HG02870 (cell line): Measurements from ENCODE around the gene GAREM2.

Experiments used
- ATAC-seq: cut with Tn5 transposase; IDR thresholded peaks from one replicate; pipeline ENCODE4 v1.9.1; 2021; ENCODE audit warnings: mild to moderate bottlenecking, moderate library complexity; ENCODE audit not compliant: unreplicated experiment

The GAREM2 gene

DNA sequence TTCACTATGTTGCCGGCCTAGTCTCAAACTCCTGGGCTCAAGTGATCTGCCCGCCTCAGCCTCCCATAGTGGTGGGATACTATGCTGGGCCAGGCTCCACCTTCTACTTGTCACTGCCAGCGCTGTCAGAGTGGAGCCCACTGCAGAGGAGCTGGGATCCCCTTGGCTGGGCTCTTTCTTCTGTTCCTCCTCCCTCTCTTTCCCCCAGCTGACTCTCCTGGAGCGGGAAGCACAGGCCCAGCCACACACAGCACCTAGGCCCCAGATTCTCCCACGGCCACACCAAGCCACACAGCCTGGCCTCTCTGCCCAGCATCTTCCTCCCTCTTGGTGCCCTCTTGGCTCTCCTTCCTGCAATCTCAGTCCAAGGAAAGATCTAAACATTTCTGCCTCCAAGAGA is 3.7 kb upstream of the GAREM2 start:
- ATAC-seq = no peak

DNA sequence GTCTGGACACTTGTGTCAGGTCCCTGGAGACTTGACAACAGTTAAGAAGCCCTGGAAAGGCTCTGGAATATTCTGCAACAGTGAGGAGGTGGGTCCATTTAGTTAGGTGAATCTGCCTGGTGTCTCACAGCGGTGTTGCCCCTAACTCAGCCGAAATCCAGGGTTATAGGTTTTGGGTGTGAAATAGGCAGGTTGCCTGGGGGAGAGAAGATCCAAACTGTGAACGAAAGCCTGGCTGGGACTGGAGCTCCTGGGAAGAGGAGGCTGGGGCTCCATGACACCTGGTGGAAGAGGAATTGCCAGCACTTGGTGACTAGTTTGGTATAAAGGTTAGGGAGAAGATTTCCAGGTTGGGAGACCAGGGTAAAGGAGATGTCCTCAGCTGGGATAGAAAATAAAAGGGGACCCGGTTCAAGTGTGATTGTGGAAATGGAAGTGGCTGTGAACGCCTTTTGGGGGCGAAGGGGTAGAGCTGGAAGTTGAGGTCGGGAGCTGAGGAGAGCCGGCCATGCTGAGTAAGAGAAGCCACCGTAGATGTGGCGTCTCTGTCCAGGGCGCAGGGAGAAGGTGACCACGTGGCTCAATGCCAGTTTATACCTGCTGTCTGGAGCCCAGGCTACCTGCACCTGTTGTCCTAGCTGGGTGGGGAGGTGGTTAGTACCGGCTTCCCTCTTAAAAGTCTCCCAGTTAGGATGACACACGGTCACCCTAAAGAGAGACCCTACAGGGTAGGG is 3.0 kb upstream of the GAREM2 start:
- no peak for ATAC-seq

DNA sequence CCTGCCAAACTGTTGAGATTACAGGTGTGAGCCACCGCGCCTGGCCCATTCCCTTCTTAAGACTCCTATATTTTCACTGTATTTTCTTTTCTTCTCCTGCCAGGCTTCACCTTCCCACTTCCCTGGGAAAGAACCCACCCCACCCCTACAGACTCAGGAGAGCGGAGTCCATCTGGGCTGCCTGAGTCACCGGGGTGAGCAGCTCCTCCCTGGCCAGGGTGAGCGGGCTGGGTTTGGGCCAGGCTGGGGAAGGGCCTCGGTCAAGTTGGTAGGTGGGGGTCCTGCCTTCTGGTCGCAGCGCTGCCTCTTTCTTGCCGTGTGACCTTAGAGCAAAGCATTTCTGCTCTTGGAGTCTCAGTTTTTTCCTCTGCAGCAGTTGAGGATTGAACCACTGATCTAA is 2.1 kb upstream of the GAREM2 start:
- no peak for ATAC-seq

DNA sequence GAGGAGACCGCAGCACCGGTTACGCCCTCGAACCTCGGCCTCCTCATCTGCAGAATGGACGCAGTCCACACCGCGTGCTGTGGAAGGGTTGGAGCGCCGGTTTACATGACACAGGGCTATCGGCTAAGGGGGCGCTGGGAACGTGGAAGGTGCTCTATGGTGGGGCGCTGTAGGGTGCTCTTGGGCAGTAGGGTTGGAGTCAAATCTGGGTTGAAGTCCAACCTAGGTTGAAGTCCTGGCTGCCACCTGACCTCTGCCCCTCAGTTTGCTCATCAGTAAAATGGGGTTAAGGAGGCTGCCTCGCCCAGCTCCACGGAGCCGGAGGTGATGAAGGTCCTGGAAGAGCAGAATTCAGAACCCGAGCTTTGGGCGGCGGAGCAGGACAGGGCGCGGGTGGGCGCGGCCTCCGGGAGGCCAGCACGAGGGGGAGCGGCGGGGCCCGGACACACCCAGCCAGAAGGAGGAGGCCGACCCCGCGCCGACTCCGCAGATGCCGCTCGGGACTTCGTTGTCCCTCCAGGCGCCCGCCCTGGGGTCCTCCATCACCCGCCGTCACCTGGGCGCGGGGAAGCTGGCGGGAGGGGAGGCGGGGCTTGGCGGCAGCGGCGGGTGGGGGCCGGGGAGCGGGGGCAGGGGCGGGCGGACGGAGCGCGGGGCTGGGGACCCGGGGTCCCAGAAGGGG is 558 bp upstream of the GAREM2 start:
- ATAC-seq = no peak

DNA sequence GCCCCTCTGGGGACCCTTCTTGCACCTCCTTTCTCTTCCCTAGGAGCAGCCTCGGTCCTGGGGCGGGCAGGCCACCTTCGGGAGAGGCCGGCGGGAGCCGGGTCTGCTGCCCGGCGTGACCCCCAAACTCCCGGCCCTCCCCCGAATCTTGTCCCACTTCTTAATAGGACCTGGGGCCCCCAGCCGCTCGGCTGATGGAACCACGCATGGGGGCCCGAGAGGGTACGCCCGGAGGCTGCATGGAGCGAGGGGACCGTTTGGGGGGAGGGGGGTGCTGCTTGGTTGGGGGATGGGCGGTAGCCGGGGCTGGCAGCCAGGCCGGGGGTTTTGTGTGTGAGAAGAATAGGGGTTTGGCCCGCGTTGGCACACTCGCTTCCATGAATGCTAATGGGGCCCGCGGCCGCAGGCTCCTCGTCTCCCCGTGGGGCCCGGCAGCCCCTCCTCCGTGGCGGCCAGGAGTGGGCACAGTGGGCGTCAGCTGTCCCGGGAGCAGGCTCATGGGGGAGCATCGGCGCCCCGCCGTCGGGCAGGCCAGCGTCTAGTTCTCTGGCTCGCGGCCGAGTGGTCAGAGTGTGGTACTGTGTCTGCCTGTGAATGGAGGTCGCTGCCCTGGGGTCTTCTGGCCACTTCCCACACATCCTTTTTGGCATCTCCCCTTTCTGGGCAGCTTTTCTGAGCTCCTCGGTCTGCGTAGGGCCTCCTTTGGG is 1.0 kb downstream of the GAREM2 start:
- no peak for ATAC-seq

DNA sequence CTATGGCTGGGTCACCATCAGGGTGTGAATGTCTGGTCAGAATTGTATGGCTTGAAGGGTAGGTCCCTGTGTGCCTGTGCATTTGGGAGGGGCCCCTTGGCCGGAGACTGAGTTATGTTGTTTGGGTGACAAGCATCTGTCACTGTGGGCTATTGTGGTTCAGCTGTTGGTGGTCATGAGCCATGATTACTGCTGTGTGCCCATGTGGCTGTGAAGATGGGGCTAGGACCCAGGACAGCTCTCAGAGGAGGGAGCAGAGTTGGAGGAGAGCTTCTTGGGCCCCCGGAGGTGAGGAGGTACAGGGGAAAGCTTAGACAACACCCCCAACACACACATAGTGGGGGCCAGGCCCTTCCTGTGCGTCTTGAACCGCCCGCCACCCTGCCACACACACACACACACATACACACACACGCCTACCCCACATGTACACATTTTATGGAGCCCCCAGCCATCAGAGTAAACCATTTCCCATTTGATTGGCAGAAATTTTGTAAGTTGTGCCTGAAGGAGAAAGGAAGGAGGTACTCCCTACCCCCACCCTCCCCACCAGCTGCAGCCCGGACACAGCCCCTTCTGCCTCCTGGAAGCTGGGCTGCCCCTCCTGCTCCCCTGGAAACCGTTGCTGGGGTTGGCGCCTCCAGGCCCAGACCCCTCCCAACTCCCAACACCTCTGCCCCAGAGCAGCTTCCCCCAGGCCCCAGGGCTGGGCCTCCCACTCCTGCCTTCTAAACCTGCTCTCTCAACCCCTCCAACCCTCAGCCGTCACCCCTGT is 2.0 kb downstream of the GAREM2 start:
- ATAC-seq = no peak

DNA sequence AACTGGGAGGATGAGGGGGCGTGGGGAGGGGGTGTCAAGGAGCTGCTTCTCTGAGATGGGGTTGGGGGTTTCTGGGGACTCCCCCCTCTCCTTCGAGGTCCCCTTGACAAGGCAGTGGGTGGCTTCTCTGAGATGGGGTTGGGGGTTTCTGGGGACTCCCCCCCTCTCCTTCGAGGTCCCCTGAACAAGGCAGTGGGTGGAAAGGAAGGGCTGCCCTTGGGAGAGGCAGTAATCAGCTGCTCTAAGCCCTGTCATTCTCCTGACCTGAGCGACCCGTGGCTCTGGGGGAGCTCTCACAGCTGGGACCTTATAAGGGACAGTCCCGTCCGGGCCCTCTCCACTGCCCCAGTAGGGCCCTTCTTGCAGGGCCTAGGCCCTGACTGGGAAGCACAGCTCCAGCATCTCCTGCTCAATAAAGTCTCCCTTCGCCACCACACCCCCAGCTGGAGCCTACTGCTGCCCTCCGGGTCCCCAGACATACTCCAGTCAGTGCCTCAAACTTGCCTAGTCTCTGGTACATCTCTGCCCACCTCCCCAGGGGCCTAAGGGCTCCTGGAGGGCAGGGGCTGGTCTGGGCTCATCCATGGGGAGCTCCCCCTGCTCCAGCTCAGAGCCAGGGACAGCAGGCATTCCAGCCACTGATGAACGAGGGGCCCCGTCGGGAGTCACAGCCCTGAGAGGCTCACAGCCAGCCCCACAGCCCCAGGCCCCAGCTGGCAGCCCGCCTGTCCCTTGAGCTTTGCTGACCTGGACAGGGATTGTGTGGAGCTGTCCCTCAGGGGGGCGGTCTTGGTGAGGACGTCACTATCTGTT is 2.8 kb downstream of the GAREM2 start:
- ATAC-seq = no peak

DNA sequence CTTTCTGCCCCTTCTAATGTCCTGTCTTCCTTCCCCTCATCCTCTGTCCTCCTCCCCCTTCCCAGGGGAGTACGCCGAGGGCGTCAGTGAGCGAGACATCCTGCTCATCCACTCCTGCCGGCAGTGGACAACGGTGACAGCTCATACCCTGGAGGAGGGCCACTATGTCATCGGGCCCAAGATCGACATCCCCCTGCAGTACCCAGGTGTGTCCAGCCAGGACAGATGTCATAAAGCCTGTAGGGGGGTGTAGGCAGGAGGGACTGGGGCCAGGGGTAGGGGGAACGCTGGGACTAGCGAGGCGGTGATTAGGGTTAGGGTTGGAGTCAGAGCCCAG is 3.4 kb downstream of the GAREM2 start:
- no peak for ATAC-seq

DNA sequence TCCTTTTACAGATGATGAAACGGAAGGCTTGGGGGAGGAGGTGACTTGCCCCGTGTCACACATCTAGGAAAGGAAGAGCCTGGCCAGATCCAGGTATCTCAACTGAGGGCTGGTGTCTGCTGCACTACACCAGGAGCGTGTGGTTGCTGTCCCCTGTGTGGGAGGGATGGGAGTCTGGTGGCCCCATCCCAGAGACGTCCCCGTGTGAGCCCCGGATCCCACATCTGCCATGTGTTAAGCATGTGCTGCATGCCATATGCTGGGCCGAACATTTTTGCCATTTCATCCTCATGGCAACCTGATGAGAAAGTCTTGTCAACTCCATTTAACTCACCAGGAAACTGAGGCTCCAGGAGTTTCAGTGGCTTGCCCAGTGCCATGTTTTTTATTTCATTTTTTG is 4.2 kb downstream of the GAREM2 start:
- ATAC-seq = no peak

DNA sequence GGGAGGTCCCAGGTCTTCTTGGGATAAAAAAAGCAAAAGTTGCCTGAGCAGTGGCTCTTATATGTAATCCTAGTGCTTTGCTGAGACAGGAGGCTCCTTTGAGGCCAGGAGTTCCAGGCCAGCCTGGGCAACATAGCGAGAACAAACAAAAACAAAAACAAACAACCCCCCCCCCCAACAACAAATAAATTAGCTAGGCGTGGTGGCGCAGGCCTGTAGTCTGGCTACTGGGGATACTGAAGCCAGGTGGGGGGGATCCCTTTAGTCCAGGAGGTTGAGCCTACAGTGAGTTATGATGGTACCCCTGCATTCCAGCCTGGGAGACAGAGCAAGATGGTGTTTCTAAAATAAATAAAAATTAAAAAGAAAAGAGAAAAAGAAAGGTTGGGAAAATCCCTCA is 5.4 kb downstream of the GAREM2 start:
- no peak for ATAC-seq

DNA sequence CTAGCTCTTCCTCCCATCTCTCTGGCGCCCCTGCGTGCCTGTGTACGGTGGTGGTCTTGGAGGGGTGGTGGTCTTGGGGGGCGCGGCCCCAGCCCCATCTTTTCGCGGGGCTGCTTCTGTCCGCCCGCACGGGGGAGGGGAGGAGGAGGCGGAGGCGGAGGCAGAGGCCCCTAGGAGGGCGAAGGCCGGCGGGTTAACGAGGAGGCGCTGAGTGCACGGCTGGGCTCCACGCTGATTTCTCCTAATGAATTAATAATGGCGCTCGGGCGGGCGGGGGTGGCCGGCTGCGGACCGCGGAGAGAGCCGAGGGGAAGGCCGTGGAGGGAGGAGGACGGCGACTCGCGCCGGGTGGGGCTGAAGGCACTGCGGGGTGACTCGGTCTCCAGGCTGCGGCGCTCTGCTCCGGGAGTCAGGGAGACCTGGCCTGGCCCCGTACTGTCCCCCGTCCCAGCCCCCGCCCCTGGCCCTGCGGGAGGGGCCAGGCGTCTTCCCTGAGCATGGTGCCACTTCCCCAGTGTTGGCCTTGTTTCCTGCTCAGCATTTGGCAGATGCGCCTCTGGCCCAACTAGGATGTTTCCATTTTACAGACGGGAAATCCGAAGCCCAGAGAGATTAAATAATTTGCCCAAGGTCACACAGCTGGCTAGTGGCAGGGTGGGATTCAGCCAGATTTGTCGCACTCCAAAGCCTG is 6.0 kb downstream of the GAREM2 start:
- ATAC-seq = no peak

DNA sequence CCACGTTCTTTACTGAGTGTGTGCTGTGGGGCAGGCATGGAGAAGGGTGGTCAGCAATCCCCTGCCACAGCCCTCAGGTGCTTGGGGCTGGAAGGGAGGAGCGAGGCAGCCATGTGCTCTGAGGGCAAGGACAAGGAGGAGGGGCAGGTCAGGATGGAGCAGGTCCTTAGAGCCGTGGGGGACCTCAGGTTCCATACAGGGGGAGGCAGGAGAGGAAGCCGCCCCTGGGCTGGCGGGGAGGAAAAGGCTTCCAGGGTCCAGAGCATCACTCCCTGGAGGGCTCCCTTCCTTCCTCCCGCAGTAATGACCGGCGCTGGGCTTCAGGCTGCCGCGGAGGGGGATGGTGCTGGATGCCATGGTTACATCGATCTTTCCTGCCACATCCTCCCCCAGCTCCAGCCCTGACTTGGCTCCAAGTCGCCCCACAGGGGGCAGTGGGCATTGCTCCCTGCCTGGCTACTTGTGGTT is 6.6 kb downstream of the GAREM2 start:
- ATAC-seq = no peak

DNA sequence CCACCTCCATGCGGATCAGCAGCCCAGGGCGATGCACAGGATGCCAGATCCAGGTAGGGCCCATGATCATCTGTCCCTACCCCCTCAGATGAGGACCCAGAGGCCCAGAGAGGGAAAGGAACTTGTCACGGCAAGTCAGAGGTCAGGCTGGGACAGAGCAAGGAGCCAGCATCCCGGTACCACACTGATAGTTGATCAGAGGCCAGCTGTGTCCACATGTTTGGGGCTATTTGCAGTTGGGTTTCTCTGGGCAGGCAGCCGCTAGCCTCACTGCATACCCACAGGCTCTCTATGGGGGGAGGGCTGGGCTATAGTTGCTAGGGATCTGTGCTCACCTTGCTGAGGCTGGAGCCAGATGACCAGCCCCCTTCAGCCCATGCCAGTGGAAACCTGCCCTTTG is 9.6 kb downstream of the GAREM2 start:
- ATAC-seq = no peak

DNA sequence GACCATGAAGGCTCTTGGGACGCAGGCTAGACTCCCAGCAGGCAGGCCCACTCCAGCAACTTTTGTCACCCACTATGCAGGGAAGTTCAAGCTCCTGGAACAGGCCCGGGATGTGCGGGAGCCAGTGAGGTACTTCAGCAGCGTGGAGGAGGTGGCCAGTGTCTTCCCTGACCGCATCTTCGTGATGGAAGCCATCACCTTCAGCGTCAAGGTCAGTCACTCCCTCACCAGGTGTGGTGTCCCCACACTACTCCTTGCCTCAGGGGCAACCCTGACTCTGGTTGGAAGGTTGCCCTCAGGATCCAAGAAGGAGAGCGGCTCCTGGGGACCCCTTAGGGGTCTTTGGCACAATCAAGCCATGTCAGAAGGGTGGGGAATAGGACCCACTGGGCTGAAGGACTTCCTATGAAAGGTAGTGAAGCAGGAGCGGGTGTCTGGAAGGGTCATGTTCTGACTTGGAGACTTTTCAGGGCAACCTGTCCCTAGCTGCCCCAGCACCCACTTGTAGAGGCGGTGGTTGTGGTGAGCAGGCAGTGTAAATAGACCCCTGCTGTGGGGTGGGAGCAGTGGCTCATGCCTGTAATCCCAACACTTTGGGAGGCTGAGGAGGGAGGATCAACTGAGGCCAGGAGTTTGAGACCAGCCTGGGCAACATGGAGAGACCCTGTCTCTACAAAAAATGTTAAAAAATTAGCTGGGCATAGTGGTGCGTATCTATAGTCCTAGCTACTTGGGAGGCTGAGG is 10.2 kb downstream of the GAREM2 start:
- ATAC-seq = no peak

DNA sequence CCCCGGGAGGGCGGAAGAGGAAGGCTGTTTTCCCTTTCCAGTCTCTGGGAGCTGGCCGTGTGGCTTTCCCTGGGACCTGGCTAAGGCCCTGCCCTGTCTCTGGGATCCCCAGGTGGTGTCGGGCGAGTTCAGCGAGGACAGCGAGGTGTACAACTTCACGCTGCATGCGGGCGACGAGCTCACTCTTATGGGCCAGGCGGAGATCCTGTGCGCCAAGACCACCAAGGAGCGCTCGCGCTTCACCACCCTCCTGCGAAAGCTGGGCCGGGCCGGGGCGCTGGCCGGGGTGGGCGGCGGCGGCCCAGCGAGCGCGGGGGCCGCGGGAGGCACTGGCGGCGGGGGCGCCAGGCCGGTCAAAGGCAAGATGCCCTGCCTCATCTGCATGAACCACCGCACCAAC is 11.2 kb downstream of the GAREM2 start:
- no peak for ATAC-seq

DNA sequence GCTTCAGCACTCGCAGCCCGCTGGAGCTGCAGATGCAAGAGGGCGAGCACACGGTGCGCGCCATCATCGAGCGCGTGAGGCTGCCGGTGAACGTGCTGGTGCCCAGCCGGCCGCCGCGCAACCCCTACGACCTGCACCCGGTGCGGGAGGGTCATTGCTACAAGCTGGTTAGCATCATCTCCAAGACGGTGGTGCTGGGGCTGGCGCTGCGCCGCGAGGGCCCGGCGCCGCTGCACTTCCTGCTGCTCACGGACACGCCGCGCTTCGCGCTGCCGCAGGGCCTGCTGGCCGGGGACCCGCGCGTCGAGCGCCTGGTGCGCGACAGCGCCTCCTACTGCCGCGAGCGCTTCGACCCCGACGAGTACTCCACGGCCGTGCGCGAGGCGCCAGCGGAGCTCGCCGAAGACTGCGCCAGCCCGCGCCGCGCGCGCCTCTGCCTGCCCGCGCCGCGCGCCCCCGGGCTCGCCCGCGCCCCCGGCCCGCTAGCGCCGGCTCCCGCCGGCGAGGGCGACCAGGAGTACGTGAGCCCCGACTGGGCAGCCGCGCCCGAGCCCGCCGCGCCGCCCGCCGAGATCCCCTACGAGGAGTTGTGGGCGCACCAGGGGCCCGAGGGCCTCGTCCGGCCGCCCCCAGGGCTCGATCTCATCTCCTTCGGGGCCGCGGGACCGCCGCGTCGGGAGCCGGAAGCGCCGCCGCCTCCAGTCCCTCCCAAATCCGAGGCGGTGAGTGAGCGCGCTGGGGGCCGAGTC is 11.8 kb downstream of the GAREM2 start:
- ATAC-seq = no peak

DNA sequence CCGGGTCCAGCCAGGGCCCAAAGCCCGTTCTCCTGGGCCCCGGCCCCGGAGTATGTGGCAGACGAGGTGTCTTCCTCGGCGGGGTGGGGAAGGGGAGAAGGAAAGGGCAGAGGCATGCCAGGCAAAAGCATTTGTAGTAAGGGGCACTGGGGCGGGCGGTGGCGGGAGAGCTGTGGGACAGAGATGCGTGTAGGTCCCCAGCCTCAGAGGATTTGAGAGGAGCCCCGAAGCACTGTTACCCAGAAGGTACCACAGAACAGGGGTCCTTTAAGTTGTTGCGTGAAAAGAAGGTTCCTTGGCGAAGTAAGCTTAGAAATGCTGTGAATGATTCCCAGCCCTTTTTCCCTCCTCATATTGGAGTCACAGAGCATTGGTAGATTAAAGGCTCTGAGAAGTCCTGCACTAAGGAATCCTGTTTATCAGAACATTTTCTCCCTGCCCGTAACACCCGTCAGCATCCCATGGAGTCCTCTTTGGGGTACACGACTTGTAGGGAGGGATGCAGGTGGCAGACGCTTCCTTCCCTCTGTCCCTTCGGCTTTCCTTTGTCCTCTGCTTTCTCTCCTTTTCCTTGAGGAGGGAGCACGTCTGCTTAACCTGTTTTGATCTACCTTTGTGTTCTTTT is 12.5 kb downstream of the GAREM2 start:
- ATAC-seq = no peak
